ENCODE data around the gene MATR3. TPM values are rescaled to one million over a fixed set of nuclear protein-coding genes. Genes with fewer than 3 reads are reported as not detected.

The MATR3 gene
- total and polyA plus RNA-seq, 10 of the 15 experiments (the other 5 are each of a cell fraction or from before 2014, with no cell fraction given) = 134 to 401 (median 221) TPM

- WGBS (ENCODE audit: insufficient coverage, insufficient replicate concordance, low lambda C conversion rate, missing lambda C conversion rate) = 46% methylated on average over 7 of the region's 7 CpGs
- CTCF ChIA-PET = interaction anchor here (0.9 to 5.4 kb wide), 3 partner anchors 8 to 51 kb away, joined by 4 to 27 read pairs (median 17); partner anchors contain the start of gene MATR3
- H3K4me2 ChIP-seq (ENCODE audit: control insufficient read depth, insufficient read depth) = peak overlapping the region; percentile 69
These were observed 8.4 kb downstream of the MATR3 start for GRCh38 chr5:139301808-139302499.

More at GRCh38 chr5:139301808-139302499, 8.4 kb downstream of the MATR3 start:
- H3K36me3 ChIP-seq (ENCODE audit: control insufficient read depth in 2 of 2, insufficient read depth in 2 of 2, low read length in 1 of 2) = no peaks in the 10 kb centered on the region
- H3K27me3 ChIP-seq (replicated peaks in 1 of 2; ENCODE audit: control insufficient read depth in 2 of 2, insufficient read depth in 2 of 2, low read length in 1 of 2) = no peaks in the 10 kb centered on the region
- H3K79me2 ChIP-seq (ENCODE audit: control insufficient read depth, insufficient read depth, low read length) = peaks cover 99% of the 10 kb centered on the region
- no peak overlapping the region for H3K27ac ChIP-seq (ENCODE audit: control insufficient read depth, insufficient read depth)
- BruUV-seq (replicated peaks) = no TSS peak
- in situ Hi-C loops (cut with MboI) (no loop called here), intact Hi-C loops (cut with micrococcal nuclease; ENCODE audit: unreplicated experiment) (no loop called here)
- RAD21 ChIA-PET (ENCODE audit: unreplicated experiment) = interaction anchor here (1.1 to 3.2 kb wide), 3 partner anchors 25 to 89 kb away, joined by 4 to 12 read pairs (median 4); no protein-coding TSS in a partner anchor
- no peak overlapping the region for H3K9ac ChIP-seq (ENCODE audit: control insufficient read depth, insufficient read depth, low read length)
- FAIRE-seq (no peak), ATAC-seq (peak; percentile 2), DNase-seq (ENCODE audit: low read depth, low spot score) (no peak)
- H2AFZ ChIP-seq (ENCODE audit: control insufficient read depth, low read depth, low read length) = no peak overlapping the region
- TF ChIP-seq E2F8 (IDR thresholded peaks at IDR 0.05; ENCODE audit: low read depth, partially characterized antibody) (no peak), E4F1 (IDR thresholded peaks at IDR 0.05; ENCODE audit: borderline replicate concordance, partially characterized antibody) (no peak), ASH2L (IDR thresholded peaks at IDR 0.05; ENCODE audit: borderline replicate concordance, low read depth) (no peak), NFYA (IDR thresholded peaks at IDR 0.05; ENCODE audit: borderline replicate concordance, low read depth, low read length) (no peak), ZNF622 (IDR thresholded peaks at IDR 0.05) (no peak), TAF1 (IDR thresholded peaks at IDR 0.05; ENCODE audit: borderline replicate concordance, low read depth, low read length) (no peak)
- peaks cover 21% of the 10 kb centered on the region for H4K20me1 ChIP-seq (ENCODE audit: control insufficient read depth, insufficient read depth)
- SMC1A ChIA-PET (ENCODE audit: uncharacterized antibody, unreplicated experiment) = interaction anchor here (0.9 to 8.0 kb wide), 2 partner anchors 28 to 51 kb away, joined by 3 to 67 read pairs; no protein-coding TSS in a partner anchor
- H3K4me1 ChIP-seq (ENCODE audit: control insufficient read depth, insufficient read depth, low read length) = peaks cover 37% of the 10 kb centered on the region
- no peak overlapping the region for H3K4me3 ChIP-seq
- H3K9me3 ChIP-seq (replicated peaks; ENCODE audit: control insufficient read depth, insufficient read depth, low read length) = no peaks in the 10 kb centered on the region
- POLR2A ChIA-PET = interaction anchor here (1.1 to 1.5 kb wide), 3 partner anchors 8 to 34 kb away, joined by 4 to 5 read pairs (median 5); partner anchors contain the start of gene MATR3
